ENCODE measurements around the gene SF1. TPM values are rescaled to one million over a fixed set of nuclear protein-coding genes. Genes with fewer than 3 reads are reported as not detected.

SF1 gene
- total and polyA plus RNA-seq, 2 donors (not counting 3 experiments of a cell fraction or from before 2014, with no cell fraction given), result 95.0 to 342 TPM

DNA sequence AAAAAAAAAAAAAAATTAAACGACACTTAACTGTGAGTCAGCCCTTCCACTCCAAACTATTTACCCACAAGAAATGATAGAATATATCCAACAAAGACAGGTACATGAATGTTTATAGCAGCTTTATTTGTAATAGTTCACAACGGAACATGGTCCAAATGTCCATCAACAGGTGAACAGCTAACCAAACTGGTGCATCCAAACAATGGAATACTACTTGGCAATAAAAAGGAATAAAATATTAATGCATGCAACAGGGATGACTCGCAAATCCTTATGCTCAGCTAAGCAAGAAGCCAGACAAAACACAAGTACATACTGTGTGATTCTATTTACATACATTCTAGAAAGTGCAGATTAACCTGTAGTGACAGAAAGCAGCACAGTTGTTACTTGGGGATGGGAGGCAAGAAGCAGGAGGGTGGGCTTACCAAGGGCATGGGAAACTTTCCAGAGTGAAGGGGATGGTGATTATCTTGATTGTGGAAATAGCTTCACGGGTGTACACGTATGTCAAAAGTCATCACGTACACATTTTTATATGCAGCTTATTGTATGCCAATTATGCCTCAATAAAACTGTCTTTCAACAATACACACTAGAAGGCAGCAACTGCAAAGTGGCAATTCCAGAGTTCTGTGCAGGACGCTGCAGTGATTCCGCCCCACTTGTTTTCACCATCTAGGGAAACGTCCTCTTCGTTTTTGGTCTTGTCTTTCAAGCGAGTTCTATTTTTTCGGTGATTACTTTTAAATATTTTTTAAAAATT is 6.7 kb upstream of the SF1 start:
- no peak overlapping the region for H3K27ac ChIP-seq (ENCODE audit: insufficient read depth, low read depth, low read length)
- POLR2A ChIA-PET, result no interaction called here
- H4K20me1 ChIP-seq (replicated peaks; ENCODE audit: control insufficient read depth, extremely low read depth, insufficient read depth, low read length), result no peaks in the 10 kb centered on the region
- DNase-seq (ENCODE audit: low read depth, low spot score), result no peak
- no peak overlapping the region for H3K4me3 ChIP-seq (replicated peaks in 1 of 3; ENCODE audit: insufficient read depth in 1 of 3, low read depth in 1 of 3, low read length in 3 of 3)
- intact Hi-C loops (cut with micrococcal nuclease) (no loop called here), dilution Hi-C loops (cut with MboI; ENCODE audit: extremely low pct_ligation_motif_present, low sequenced_read_pairs) (no loop called here)
- no TSS peak for BruUV-seq (replicated peaks)
- peaks cover 0 to 8% of the 10 kb centered on the region in 2 experiments for H3K36me3 ChIP-seq (ENCODE audit: control insufficient read depth in 2 of 2, extremely low read depth in 1 of 2, insufficient read depth in 2 of 2, low read length in 2 of 2)
- TF ChIP-seq, protein P1, sequence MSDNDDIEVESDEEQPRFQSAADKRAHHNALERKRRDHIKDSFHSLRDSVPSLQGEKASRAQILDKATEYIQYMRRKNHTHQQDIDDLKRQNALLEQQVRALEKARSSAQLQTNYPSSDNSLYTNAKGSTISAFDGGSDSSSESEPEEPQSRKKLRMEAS (IDR thresholded peaks at IDR 0.05; ENCODE audit: insufficient read depth, insufficient read length), result no peak
- no peak for TF ChIP-seq POLR2AphosphoS5 (IDR thresholded peaks at IDR 0.05; ENCODE audit: insufficient read depth, low read depth, low read length)
- no peak for TF ChIP-seq FOS (IDR thresholded peaks at IDR 0.05; ENCODE audit: borderline replicate concordance, insufficient read depth, low read length)
- TF ChIP-seq POLR2A (IDR thresholded peaks at IDR 0.05; ENCODE audit: low read depth, low read length), result peak; percentile 27
- TF ChIP-seq MYC (IDR thresholded peaks at IDR 0.05; ENCODE audit: low read depth, low read length), result no peak
- H3K9ac ChIP-seq (replicated peaks; ENCODE audit: extremely low read depth, insufficient read depth, low read length), result no peak overlapping the region
- no peaks in the 10 kb centered on the region for H3K9me3 ChIP-seq (replicated peaks; ENCODE audit: control insufficient read depth, insufficient read depth, low read length)
- H3K4me2 ChIP-seq (ENCODE audit: insufficient read depth, low read length), result no peak overlapping the region
- H3K79me2 ChIP-seq (ENCODE audit: control insufficient read depth, insufficient read depth, low read length), result no peaks in the 10 kb centered on the region
- CTCF ChIA-PET, result interaction anchor here (0.7 to 1.8 kb wide), 5 partner anchors 15 to 212 kb away, joined by 3 to 7 read pairs (median 4); partner anchors contain the start of genes BATF2 and CDC42BPG
- H3K27me3 ChIP-seq (ENCODE audit: control insufficient read depth in 2 of 2, insufficient read depth in 2 of 2, low read length in 2 of 2), result no peaks in the 10 kb centered on the region
- no peaks in the 10 kb centered on the region for H3K4me1 ChIP-seq (ENCODE audit: control insufficient read depth, extremely low read depth, insufficient read depth, low read length)
- FAIRE-seq, result no peak
- H2AFZ ChIP-seq (ENCODE audit: low read depth, low read length), result no peak overlapping the region
- H3K9me1 ChIP-seq (replicated peaks; ENCODE audit: control insufficient read depth, extremely low read depth, insufficient read depth, low read length), result no peaks in the 10 kb centered on the region

DNA sequence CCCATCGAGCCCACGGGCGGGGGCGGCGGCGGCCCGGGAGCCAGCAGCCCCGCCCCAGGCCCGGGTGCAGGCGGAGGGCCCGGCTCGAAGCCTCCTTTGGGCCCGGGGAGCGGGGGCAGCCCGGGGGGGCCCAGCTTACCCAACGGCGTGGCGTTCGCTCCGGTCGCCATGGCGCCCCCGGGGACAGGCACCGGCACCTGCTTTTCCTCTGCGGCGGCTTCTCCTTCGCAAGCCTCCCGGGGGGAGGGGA is 194 bp downstream of the SF1 start:
- intact Hi-C loops (cut with micrococcal nuclease), result loop anchor here (2.0 kb wide), 2 partner anchors 25 to 509 kb away; partner anchors contain the start of gene MAP4K2
- H3K4me2 ChIP-seq (ENCODE audit: insufficient read depth, low read length), result no peak overlapping the region
- dilution Hi-C loops (cut with MboI; ENCODE audit: extremely low pct_ligation_motif_present, low sequenced_read_pairs), result no loop called here
- H3K4me3 ChIP-seq (replicated peaks in 1 of 3; ENCODE audit: insufficient read depth in 1 of 3, low read depth in 1 of 3, low read length in 3 of 3), result peak overlapping the region; percentile 48 to 75 (median 69)
- H3K27ac ChIP-seq (ENCODE audit: insufficient read depth, low read depth, low read length), result peak overlapping the region; percentile 79
- no peaks in the 10 kb centered on the region for H3K9me3 ChIP-seq (replicated peaks; ENCODE audit: control insufficient read depth, insufficient read depth, low read length)
- ChIA-PET POLR2A (interaction anchor here (0.6 to 1.0 kb wide), 6 partner anchors 11 to 1511 kb away, joined by 3 to 4 read pairs (median 4); partner anchors contain the start of gene YIF1A), CTCF (interaction anchor here (0.9 to 1.4 kb wide), 12 partner anchors 9 to 339 kb away, joined by 3 to 11 read pairs (median 4); partner anchors contain the start of gene ZNHIT2)
- BruUV-seq (replicated peaks), result no TSS peak
- H2AFZ ChIP-seq (ENCODE audit: low read depth, low read length), result no peak overlapping the region
- peaks cover 18% of the 10 kb centered on the region for H4K20me1 ChIP-seq (replicated peaks; ENCODE audit: control insufficient read depth, extremely low read depth, insufficient read depth, low read length)
- peaks cover 45% of the 10 kb centered on the region for H3K79me2 ChIP-seq (ENCODE audit: control insufficient read depth, insufficient read depth, low read length)
- TF ChIP-seq MYC (IDR thresholded peaks at IDR 0.05; ENCODE audit: low read depth, low read length) (no peak), POLR2AphosphoS5 (IDR thresholded peaks at IDR 0.05; ENCODE audit: insufficient read depth, low read depth, low read length) (peak; percentile 46)
- H3K4me1 ChIP-seq (ENCODE audit: control insufficient read depth, extremely low read depth, insufficient read depth, low read length), result peaks cover 26% of the 10 kb centered on the region
- FAIRE-seq (no peak), DNase-seq (ENCODE audit: low read depth, low spot score) (no peak)
- peak overlapping the region; percentile 91 for H3K9ac ChIP-seq (replicated peaks; ENCODE audit: extremely low read depth, insufficient read depth, low read length)
- H3K36me3 ChIP-seq (ENCODE audit: control insufficient read depth in 2 of 2, extremely low read depth in 1 of 2, insufficient read depth in 2 of 2, low read length in 2 of 2), result peaks cover 18 to 22% of the 10 kb centered on the region in 2 experiments
- H3K9me1 ChIP-seq (replicated peaks; ENCODE audit: control insufficient read depth, extremely low read depth, insufficient read depth, low read length), result no peaks in the 10 kb centered on the region
- no peaks in the 10 kb centered on the region for H3K27me3 ChIP-seq (ENCODE audit: control insufficient read depth in 2 of 2, insufficient read depth in 2 of 2, low read length in 2 of 2)

Measured in endothelial cell of umbilical vein (primary cell).